GM12865 (cell line): Measurements from ENCODE around the gene ISYNA1.

Experiments
- DNase-seq: peaks from one replicate; pipeline ENCODE4 v3.0.0; 2010; ENCODE audit warnings: low read depth
- H3K4me3 ChIP-seq: 2 replicates; pipeline ENCODE4 v1.5.1; 2011; ENCODE audit warnings: mild to moderate bottlenecking, low read depth, low read length, control low read depth
- TF ChIP-seq, protein P1 (sequence below): IDR thresholded peaks from 2 replicates; pipeline ENCODE4 v1.5.1; 2011; ENCODE audit warnings: low read length, control low read depth, low read depth, inconsistent platforms; ENCODE audit not compliant: insufficient read depth; ENCODE audit errors: missing control alignments

ISYNA1 gene

GRCh38 chr19:18457483-18458331, 19.8 kb upstream of the ISYNA1 start:
- TF ChIP-seq, protein P1, sequence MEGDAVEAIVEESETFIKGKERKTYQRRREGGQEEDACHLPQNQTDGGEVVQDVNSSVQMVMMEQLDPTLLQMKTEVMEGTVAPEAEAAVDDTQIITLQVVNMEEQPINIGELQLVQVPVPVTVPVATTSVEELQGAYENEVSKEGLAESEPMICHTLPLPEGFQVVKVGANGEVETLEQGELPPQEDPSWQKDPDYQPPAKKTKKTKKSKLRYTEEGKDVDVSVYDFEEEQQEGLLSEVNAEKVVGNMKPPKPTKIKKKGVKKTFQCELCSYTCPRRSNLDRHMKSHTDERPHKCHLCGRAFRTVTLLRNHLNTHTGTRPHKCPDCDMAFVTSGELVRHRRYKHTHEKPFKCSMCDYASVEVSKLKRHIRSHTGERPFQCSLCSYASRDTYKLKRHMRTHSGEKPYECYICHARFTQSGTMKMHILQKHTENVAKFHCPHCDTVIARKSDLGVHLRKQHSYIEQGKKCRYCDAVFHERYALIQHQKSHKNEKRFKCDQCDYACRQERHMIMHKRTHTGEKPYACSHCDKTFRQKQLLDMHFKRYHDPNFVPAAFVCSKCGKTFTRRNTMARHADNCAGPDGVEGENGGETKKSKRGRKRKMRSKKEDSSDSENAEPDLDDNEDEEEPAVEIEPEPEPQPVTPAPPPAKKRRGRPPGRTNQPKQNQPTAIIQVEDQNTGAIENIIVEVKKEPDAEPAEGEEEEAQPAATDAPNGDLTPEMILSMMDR, result no peak
- DNase-seq, result no peak

GRCh38 chr19:18456974-18457373, 19.0 kb upstream of the ISYNA1 start:
- no peak for DNase-seq
- TF ChIP-seq, protein P1, result no peak
- H3K4me3 ChIP-seq, result no peak overlapping the region

More at GRCh38 chr19:18457483-18458331, 19.8 kb upstream of the ISYNA1 start:
- no peak overlapping the region for H3K4me3 ChIP-seq

GRCh38 chr19:18456279-18456678, 18.3 kb upstream of the ISYNA1 start:
- no peak overlapping the region for H3K4me3 ChIP-seq
- TF ChIP-seq, protein P1, result no peak
- no peak for DNase-seq

DNA sequence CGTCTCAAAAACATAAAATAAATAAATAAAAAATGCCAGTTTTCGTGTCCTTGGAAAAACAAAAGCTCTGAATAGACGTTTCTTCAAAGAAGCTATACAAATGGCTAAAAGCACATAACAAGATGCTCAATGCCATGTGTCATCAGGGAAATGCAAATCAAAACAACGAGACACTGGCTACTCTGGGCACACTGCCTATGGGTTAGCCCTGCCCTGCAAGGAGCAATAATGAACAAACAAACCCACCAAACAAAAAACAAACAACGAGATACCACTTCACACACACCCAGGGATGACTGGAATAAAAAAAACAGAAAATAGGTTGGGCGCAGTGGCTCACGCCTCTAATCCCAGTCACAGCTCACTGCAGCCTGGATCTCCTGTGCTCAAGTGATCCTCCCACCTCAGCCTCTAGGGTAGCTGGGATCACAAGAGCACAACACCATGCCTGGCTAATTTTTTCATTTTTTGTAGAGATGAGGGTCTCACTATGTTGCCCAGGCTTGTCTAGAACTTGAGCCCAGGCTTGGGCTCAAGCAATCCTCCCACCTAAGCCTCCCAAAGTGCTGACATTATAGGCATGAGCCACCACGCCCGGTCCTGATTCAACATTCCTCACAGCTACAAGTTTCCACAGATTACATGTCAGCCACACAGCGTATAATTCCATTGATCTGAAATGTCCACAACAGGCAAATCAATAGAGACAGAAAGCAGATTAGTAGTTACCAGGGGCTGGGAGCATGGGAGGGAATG, 15.5 kb upstream of the ISYNA1 start:
- no peak overlapping the region for H3K4me3 ChIP-seq
- TF ChIP-seq, protein P1, result no peak
- no peak for DNase-seq

GRCh38 chr19:18452386-18452785, 14.5 kb upstream of the ISYNA1 start:
- no peak for DNase-seq
- no peak overlapping the region for H3K4me3 ChIP-seq
- TF ChIP-seq, protein P1, result no peak

DNA sequence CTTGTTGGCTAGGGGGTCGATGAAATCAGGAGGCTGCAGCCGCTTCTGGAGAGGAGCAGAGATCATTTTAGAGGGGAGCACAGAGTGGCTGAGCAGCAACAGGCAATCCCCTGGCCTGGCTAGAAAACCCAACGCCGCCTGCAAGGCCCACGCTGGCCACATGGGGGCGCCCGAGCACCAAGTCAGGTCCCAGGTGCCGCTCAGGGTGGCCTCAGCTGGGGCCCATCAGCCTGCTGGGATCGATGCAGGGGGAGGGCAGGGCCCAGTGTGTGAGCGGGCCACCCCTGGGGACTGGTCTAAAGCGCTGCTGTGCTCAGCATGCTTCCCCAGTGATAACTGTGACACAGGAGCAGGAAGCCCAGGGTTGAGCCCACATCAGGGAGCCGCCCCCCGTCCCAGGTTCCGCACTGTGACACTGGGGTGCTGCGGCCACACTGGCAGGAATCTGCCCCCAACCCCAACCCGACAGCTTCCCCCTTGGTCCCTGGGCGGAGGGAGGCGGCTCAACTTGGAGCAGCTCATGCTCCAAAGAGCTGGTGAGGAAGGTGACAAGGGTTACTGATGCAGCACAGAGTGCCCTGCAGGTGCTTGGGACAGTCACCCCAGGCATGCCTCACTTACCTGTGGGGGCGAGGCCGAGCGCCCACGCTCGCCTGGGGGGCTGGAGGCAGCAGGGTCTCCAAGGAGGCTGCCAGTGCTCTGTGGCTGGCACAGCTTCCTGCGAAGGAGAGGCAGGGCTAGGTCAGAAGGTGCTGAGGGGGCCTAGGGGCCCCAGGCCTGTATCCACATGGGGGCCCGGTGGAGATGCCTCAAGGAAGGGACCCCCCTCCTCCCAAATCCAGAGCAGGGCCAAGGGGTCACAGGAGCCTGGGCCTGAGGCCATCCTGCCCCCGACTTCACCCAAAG, 13.3 kb upstream of the ISYNA1 start:
- DNase-seq, result peak; percentile 85
- H3K4me3 ChIP-seq, result no peak overlapping the region
- TF ChIP-seq, protein P1, result peak; percentile 99
